ENCODE data around the gene SEMA3F.

The SEMA3F gene

DNA sequence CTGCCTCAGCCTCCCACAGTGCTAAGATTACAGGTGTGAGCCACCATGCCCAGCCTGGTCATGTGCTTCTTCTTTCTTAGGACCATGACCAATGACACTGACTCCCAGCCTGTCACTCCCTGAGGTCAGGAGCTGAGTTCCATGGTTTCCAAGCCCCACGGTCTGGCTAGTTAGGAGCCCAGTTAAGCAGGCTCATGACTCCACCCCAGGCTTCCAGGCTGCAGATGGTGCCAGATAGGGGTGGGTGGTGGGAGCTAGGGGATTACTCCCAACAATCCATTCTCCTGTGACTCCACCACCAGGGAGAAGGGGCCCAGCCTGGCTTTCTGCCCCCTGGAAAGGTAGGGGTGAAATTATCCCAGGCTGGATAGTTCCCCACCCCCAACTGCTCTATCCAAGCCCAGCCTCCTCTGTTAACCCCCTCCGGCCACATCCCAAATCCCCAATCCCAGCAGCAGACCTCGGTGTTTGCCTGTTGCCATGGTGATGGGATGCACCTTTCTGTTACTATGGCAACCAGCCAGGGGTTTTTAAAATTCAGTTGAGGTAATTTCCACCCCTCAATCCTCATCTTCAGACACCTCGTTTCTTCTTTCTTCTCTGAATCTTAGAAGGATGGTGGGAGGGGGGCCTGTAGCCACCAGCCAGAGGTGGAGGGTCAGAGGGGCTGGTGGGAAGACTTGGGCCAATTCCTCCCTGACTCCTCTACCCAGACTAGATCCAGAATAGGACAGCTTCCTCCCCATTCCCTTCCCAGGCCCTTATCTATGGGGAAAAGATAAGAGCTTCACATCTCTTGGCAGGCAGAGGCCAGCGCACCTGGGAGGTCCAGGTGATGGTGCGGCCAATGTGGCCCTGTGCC lies 22.5 kb upstream of the SEMA3F start:
- no peak for DNase-seq (ENCODE audit: low read depth)

DNA sequence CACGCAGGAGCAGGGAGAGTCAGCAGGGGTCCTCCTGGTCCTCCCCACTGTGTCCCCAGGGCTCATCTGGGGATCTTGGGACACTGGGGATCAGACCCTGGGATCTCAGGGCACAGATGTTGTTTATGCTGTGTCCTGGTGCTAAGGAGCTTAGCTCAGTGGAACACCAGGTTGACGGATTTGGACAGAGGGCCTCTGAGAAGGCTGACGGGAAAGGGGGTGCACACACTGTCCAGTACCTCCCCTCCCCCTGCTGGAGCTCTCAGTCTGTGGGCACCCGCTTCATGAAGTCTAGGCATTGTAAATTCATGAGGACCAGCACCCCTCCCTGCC lies 21.9 kb upstream of the SEMA3F start:
- no peak for DNase-seq (ENCODE audit: low read depth)

DNA sequence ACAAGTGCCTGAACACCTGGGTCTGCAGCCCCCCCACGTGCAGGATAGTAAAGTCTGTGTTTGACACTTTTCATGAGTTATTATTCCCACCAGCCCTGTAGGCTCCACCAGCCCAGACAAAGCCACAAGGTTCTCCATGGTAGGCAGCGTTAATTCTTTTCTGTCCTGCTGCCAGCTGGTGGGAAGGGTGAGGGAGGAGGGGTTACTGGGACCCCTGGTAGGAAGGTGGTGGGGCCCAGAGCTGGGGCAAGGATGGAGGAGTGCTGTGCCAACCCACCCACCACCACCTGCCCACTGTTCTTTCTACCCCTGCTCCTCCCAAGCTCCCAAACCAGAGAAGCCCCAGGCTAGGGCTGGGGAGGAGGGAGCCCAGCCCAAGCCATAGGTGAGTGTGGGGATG lies 20.8 kb upstream of the SEMA3F start:
- no peak for DNase-seq (ENCODE audit: low read depth)

DNA sequence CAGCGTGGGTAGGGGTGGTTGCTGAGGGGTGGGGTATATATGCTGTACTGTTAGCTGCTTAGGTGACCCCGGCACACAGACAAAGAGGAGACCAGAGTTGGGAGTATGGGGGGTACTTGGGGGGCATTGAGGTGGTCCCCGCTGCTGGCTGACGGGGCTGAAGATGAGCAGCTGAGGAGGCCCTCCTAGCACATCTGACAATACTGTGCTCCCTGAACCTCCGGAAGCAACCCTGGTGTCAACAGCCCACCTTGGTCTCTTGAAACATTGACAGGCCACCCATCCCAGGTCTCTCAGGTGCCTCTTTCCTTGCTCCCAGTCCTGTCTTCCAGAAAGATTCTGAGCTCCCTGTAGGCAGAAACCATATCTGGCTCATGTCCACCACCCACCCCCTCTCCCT lies 19.2 kb upstream of the SEMA3F start:
- no peak for DNase-seq (ENCODE audit: low read depth)

DNA sequence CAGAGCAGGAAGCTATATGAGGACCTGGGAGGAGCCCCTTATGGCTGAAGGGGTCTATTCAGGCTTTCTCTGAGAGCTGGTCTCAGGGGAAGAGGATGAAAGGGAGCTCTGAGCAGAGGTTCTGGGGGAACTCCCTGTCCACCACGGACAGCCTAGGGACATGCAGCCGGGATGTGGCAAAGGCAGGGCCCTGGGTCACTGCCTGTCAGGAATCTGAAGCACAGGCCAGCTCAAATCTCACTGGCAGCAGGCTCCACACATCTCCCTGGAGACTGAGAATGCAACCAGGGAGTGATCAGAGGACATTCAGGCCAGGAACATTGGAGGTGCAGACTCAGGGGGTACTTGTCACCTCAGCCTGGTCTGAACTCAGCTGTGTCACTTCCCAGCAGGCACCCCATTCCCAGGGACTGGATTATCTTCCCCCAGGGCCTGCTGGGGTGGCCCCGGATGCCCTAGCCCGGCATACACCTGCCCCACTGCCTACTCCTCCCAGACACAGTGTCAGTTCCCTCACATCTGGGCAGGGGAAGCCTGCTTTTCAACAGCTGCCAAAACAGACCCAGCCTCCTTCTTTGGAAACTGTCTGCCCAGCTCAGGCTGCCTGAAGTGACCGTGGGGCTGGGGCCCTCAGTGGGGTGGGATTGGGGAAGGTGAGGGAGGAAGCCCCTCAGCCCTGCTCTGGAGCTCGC lies 18.3 kb upstream of the SEMA3F start:
- no peak for DNase-seq (ENCODE audit: low read depth)

DNA sequence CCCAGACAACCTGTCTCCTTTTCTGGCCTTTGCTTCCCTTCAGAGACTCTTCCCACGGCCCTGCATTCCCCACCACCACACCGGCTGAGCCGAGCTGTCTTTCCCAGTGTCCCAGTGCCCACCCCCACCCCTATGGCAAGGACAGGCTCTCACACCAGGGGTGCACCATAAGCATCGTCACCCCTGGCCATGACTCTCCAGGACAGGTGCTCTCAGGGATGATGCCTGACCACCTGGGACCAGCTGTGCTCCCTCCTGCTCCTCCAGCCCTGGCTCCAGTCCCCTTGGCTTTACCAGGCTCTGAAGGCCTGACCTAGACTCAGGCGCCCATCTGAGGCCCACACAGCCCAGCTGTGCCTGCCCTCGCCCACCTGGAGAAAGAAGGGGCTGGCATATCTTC lies 17.6 kb upstream of the SEMA3F start:
- DNase-seq (ENCODE audit: low read depth) = no peak

DNA sequence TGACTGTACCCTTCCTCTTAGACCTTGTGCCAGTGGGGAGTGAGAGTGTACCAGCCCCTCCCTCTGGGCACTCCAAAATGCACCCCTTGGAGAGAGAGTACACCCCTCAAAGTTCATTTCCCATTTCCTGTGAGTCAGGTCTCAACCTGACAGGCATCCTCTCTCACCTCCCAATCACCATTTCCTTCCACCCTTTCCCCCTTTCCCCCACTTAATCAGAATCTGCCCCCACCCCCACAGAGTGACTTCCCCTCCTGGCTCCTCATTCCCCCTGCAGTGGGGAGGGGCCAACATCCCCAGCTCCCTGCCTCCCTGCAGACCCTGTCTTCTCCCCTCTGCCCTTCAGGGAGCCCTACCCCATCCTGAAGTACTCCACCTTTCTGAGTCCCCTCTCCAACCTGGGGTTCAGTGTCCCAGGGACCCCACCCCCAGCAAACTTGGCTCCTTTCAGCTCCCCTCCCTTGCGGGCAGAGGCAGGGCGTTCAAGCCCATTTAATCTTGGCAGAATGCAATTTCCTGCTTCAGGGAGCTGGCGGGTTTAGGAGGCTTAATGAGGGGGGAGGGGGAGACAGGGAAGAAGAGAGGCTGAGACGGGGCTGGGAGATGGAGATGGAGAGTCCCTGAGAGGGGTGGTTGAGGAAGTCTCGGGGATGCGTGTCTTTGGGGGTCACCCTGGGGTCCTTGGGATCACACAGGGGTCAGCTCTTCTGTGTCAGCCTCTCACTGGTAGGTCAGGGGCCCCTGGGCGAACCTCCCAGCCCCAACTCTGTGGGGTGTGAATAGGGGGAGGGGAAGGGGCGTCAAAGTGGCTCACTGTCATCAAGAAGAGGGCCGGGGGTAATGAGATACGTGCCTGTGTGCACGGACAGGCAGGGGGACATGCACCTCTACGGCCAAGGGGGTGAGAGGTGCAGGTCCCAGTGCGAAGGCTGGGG lies 16.6 kb upstream of the SEMA3F start:
- DNase-seq (ENCODE audit: low read depth) = no peak

DNA sequence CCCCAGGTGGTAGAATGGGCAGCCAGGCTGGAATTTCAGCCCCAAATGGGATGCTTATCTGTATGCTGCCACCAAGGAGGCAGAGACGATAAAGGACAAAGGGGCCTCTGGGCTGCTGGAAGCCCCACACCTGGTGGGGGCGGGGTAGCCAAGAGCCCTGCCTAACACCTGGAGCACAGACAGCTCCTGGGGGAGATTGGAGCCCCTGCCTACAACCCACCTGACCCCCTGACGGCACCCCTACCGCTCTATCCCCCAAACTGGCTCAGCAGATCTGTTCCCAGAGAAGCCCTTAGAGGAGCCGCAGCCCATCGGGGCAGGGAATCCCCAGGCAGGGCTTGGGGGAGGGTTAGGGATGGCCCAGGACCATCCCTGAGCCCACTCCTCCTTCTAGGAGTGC lies 15.8 kb upstream of the SEMA3F start:
- no peak for DNase-seq (ENCODE audit: low read depth)

DNA sequence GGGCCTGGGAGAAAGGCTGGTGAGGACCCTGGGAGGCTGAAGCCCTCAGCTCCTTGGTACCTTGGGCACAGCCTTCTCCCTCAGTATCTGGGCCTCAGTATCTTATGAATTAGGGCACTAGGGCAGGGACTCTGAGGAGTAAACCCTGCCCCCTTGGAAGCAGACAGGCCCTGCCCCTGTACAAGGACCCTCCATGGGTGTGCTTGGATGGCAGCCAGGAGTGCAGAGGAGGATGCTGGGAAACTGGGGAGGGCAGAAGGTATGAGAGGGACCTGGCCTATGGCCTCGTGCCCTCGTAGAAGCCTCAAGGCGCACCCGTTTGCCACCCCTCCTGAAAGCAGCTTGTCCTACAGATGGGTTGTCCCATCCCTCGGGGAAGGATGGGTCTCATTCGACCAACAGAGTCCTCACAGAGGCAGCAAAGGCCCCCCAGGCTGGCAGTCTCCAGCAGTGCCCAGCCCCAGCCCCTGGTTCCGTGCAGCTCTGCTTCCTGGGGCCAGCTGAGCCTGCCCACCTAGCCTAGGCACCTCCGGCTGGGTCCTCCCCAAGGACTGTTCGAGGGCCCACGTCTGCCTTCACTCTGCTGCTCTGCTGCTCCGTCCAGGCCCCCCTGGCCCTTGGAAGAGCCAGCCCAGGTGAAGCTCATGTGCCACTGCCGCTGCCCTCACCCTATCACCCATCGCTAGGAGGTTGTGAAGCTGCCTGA lies 15.3 kb upstream of the SEMA3F start:
- DNase-seq (ENCODE audit: low read depth) = no peak

DNA sequence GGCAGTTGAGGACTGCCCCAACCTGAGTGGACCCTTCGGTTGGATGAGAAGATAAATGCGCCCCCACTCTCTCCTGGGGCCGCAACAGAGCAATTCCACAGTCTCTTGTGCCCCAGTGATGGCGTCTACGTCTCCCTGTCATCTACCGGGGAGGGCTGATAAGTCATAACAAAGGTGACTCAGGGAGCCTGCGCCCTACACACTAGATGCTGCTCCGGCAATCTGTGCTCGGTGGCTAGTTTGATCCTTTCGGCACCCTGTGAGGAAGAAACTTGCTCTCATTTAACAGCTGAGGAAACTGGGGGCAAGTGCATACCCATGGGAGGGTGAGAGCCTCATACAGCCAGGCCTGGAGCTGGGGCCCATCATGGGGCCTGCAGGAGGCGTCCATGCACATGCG lies 14.1 kb upstream of the SEMA3F start:
- no peak for DNase-seq (ENCODE audit: low read depth)

DNA sequence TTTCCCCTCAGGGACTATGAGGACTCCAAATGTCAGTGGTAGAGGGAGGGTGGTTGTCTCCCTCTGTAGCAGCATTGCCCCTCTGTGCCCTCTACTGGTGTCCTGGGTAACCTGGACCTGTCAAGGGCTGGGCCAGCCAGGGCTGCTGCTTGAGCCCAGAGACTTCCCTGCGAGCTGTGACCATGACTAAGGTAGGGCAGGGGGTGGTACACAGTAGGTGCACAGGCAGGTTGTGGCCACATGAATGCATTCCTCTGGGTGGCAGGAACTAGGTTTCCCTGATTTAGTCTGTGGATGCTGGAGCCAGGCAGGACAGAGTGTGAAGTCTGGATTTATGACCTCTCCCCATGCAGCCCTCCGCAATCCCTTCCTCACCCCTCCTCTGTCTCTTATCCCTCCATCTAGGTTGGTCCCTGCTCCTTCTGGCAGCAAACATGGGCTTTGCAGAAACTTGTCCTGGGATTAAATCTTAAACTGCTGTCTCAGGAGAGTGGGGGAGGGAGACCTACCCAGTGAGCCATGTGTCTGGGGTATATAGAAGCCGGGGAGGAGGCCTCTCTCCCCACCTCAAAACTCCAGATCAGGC lies 8.7 kb upstream of the SEMA3F start:
- no peak for DNase-seq (ENCODE audit: low read depth)

DNA sequence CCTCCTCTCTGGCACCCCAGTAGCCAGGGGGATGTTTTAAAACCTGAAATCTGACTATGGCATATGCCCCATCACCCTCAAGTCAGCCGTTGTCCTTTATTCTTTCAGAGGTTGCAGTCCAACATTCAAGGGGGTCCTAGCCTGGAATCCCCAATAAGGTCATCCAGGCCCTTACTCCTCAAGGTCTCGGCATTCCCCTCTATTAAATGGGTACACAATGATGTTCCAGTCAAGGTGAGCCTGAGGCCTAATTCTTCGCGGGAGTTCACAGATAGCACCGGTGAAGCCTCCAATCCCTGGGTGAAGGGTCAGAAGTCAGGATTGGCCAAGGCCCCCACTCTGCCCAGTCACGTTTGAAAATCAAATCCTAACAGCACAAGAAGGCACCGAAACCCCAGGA lies 8.1 kb upstream of the SEMA3F start:
- no peak for DNase-seq (ENCODE audit: low read depth)

DNA sequence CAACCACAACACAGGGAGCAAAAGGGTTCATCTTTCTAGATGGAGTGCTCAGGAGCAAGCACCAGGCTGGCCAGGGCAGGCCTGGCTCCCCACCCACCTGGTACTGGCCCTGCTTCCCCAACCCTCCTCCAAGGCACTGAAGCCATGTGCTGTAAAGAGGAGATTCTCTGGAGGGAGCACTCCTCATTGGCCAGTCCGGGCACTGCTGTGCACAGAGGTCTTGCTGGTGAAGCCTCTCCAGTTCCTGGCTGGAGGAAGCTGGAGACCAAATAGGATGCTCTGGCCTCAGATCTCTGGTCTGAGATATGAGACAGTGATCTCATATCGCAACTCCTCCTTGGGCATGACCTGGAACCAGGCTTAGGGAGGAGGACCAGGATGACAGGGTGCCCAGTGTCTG lies 7.7 kb upstream of the SEMA3F start:
- no peak for DNase-seq (ENCODE audit: low read depth)

DNA sequence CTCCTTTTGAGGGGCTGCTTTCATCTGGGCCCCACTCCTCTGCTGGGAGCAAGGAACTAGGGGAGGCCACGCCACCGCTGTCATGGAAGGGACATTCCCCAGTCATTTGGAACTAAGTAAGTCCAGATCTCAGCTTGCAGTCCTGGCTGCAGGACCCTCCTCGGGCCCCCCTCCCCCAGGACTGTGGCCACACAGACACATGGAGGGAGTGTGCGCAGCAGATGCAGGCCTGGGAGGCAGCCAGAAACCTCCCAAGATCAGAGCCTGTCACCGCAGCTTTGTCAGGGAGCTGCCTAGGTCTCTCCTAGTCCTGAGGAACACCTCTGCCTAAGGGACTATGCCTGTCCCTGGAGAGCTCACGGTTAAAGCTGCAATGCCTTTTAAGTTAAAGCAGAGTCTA lies 7.3 kb upstream of the SEMA3F start:
- no peak for DNase-seq (ENCODE audit: low read depth)

DNA sequence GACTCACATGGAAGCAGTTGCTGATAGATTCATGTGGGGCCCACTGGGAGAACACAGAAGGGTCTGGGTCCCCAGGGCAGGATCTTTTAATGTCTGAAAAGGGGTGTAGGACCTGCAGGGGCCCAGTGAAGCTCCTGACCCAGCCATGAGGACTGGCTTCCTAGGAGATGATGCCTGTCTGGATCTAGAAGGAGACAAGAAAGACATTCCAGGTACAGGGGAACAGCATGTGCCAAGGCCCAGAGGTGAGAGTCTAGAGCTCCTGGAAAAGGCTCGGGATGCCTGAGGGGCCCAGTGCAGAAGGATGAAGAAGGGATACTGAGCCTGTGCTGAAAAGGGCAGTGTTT lies 4.7 kb upstream of the SEMA3F start:
- DNase-seq (ENCODE audit: low read depth) = no peak

DNA sequence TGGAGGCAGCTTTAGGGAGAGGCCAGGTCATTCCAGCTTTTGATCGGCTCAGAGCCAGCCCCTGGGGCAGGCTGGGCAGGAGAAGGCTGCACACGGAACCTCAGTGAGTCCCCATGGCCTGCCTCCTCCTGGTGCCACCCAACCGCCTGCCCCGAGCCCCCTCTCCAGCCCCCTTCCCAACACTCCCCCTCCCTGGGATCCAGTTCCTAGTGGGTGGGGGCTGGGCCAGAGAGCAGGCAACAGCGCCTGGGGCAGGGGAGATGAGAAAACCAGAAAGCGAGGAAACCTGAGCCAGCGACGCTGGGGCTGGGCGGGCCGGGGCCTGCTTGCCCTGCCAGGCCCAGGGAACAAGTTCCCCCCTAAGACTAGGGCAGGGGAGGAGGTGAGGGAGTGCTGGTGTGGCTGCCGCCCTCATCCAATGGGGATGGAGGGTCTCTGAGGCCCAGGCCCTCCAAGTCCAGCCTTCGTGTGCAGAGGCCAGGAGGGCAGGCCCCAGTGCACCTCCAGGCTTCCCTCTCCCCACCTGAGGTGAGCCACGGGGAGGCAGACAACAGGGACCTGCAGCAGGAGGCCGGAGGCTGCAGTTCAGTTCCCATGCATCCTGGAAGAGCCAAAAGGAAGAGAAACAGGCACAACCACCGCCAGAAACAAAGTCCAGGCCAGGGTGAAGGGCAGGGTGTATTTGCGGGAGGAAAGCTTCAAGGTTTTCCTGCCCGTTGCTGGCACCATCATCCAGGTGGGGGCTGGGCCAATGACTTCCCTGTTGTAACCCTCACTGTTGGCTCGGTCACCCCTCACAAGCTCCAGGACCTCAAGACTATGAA lies 4.0 kb upstream of the SEMA3F start:
- DNase-seq (ENCODE audit: low read depth) = no peak

DNA sequence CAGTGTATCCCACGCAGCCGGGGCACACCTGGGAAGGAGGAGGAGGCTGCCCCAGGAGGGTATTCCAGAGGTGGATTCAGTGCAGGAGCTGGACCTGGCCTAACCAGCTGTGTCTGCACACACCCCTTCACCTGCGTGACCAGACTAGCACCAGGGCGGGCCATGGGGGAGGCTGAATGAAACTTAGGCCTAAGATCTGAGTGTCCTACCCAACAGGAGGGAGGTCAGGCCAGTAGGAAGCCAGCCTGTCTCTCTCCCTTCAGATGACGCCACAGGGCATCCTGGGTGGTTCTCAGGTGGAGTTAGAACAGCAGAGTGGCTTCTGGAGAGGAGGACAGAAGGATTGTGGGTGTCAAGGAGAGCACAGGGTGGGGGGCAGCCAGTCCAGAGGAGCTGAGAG lies 3.4 kb upstream of the SEMA3F start:
- no peak for DNase-seq (ENCODE audit: low read depth)

DNA sequence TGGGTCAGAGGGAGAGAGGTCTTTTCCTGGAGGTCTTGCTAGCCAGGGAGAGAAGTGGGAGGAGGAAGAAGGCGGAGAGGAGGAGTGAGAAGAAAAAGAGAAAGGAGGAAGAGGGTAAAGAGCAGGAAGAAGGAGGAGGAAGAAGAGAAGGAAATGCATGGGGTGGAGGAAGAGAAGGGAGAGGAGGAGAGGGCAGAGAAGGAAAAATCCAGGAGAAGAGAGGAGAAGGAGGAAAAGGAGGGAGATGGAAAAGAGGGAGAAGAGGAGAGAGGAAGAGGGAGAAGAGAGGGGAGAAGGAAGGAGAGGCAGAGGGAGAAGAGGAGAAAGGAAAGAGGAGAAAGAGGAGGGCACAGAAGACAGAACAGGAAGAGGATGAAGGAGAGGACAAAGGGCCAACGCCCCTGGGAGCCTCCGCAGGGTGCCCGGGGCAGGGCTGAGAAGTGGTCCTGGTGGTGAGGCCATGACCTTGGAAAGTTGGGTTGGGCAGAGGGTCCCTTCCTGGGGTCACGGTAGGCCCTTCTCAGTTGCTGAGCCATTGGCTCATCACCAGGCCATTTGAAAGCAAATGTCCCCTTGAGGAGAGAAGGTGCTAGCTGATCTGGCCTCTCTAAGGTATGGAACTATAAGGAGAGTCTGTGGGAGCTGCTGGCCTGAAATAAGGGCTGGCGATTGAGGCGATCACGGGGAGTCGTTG lies 1.2 kb upstream of the SEMA3F start:
- DNase-seq (ENCODE audit: low read depth) = no peak

DNA sequence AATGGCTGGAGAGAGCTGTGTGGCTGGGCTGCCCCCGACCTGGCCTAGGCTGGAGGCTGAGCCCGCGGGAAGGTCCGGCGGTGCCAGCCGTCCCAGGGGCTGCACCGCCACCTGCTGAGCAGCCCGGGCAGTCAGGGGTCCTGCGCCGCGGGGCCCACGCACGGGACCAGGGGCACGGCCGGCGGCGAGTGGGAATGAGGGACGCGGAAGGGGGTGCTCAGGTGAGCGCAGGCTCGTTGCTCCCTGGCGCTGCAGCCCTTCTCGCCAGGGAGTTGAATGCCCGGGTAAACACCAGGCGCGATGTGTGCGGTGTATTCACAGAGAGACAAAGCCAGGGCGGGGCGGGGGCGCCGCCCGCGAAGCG lies 666 bp upstream of the SEMA3F start:
- DNase-seq (ENCODE audit: low read depth) = no peak

DNA sequence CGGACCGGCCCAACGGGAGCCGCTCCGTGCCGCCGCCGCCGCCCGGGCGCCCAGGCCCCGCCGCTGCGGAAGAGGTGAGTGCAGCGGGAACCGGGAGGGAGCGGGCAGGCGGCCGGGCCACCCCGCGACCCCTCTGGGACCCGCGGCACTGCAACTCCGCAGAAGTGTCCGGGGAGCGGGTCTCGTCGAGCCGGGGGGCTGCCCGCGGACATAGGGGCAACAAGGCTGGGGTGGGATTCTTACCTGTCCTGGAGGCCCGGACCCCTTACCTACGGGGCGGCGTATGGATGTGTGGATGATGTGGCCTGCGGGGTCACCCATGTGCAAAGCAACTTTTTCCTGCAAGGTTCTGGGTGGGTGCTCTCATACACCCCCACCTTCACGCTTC lies 361 bp downstream of the SEMA3F start:
- no peak for DNase-seq (ENCODE audit: low read depth)

DNA sequence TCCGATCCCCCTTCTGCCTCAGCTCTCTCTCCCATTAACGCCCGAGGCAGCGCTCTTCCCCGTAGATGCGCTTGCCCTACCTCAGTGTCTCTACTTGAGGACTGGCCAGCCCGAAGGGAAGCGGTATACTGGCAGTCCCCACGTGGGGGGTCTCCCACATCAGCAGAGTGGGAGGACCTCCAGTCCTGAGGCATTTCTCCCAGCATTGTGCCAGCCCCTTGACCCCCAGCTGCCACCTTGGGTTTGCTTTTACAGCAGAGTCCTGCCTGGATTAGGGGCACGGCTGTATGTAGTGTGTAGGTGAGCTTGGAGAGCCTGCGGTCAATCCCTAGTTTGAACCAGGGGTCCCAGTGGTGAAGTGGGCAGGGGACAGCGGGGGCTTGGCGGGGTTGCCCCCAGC lies 767 bp downstream of the SEMA3F start:
- no peak for DNase-seq (ENCODE audit: low read depth)
